Left hindlimb (tissue), 1 donor: ENCODE measurements around the gene EIF2S3B.
"Not testable (repeated sequence)": the region's sequence is repeated elsewhere in the genome, so short reads cannot be mapped to it uniquely, and the experiment has no call there.

Experiments
- DNase-seq: peaks from one replicate; pipeline ENCODE4 v3.0.0-alpha.2; 2018

Gene EIF2S3B

DNA sequence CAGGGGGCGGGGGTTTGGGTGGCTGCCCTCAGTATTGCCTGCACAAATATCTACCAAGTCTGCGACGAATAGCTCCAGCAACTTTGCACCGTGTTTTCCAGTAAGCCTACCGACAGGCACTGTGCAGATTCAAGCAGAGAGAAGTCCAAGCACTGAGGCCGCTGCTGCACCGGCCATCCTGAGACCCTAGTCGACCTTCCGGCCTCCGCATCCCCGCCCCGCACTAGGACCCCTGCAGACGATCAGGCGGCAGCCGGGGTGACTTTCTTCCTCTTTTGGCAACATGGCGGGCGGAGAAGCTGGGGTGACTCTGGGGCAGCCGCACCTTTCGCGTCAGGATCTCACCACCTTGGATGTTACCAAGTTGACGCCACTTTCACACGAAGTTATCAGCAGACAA, at the start of gene EIF2S3B:
Gene EIF2S3B (plus strand): TSS at position 271 of the 400 bp plus-strand sequence. CDS start 13 bp downstream, at position 284.
- DNase-seq, result peak; percentile 6

DNA sequence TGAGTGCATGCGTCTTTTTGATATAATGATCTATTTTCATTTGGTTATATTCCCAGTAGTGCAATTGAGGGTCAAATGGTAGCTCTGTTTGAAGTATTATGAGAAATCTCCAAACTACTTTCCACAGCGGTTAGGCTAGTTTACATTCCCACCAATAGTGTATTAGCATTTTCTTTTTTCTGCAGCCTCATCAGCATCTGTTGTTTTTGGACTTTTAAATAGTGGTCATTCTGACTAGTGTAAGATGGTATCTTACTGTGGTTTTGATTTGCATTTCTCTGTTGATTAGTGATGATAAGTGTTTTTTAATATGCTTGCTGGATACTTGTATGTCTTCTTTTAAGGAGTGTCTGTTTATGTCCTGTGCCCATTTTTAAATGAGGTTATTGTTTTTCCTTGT, 48.8 kb upstream of the EIF2S3B start:
- DNase-seq, result no peak

DNA sequence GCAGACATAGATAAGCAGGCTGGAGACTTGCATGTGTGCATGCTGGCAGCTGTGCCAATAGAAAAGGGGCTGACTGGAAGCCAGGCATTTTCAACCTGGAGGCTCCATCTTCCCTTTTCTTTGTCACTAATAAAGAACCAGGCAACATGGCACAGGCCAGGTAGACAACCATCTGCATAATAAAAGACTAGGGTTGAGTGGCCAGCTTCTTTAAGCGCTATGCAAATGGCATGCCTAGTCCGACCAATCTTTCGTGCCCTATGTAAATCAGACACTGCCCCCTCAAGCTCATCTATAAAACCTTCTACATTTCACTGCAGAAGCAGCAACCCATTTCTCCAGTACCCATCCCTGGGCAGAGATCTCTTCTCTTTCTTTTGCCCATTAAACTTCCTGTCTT, 47.9 kb upstream of the EIF2S3B start:
- DNase-seq, result no peak

DNA sequence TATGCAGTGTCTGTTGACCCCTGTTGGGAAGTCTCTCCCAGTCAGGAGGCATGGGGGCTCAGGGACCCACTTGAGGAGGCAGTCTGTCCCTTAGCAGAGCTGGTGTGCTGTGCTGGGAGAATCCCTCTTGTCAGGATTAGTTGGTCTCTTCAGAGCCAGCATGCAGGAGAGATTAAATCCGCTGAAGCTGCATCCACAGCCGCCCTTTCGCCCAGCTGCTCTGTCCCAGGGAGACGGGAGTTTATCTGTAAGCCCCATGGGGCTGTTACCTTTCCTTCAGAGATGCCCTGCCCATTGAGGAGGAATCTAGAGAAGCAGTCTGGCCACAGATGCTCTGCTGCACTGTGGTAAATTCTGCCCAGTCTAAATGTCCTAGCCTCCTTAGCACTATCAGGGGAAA, 39.4 kb upstream of the EIF2S3B start:
- DNase-seq, result no peak

DNA sequence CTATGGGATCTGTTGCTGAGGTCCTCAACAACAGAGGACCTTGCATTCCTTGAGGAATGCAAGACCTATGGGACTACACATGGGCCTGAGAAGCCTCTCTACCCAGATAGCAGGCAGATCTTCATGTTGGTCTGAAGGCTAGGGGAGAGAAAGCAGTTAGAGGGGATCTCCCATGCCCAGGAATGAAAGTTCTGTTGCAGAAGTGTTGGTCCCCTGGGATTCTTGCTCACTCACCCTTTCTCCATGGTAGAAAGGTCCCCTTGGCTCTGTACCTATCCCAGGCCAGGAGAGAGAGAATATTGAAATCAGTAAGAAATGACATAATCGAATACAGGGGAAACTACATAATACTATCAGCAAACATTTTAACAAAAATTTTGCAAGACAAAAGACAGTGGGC, 36.0 kb upstream of the EIF2S3B start:
- no peak for DNase-seq

DNA sequence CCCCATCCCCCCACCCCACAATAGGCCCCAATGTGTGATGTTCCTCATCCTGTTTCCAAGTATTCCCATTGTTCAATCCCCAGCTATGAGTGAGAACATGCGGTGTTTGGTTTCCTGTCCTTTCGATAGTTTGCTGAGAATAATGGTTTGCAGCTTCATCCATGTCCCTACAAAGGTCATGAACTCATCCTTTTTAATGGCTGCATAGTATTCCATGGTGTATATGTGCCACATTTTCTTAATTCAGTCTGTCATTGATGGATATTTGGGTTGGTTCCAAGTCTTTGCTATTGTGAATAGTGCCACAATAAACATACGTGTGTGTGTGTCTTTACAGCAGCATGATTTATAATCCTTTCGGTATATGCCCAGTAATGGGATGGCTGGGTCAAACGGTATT, 32.9 kb upstream of the EIF2S3B start:
- not testable (repeated sequence) for DNase-seq

DNA sequence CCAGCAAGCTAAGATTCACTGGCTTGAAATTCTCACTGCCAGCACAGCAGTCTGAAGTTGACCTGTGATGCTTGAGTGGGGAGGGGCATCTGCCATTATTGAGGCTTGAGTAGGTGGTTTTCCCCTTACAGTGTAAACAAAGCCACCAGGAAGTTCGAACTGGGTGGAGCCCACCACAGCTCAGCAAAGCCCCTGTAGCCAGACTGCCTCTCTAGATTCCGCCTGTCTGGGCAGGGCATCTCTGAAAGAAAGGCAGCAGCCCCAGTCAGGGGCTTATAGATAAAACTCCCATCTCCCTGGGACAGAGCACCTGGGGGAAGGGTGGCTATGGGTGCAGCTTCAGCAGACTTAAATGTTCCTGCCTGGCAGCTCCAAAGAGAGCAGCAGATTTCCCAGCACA, 23.8 kb upstream of the EIF2S3B start:
- not testable (repeated sequence) for DNase-seq

DNA sequence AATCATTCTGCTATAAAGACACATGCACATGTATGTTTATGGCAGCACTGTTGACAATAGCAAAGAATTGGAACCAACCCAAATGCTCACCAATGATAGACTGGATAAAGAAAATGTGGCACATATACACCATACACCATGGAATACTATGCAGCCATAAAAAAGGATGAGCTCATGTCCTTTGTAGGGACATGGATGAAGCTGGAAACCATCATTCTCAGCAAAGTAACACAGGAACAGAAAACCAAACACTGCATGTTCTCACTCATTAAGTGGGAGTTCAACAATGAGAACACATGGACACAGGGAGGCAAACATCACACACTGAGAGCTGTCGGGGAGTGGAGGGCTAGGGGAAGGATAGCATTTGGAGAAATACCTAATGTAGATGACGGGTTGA, 18.4 kb upstream of the EIF2S3B start:
- not testable (repeated sequence) for DNase-seq

DNA sequence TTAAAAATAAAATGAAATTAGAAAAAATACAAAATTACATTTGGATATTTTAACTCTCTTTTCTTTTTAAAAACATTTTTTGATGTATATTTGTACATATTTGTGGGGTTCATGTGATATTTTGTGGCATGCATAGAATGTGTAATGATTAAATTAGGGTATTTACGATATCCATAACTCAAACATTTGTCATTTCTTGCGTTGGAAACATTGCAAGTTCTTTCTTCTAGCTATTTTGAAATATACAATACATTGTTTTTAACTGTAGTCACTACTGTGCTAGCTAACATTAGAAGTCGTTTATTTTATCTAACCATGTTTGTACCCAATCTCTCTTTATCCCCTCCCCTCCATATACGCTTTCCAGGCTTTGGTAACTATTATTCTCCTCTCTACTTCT, 13.9 kb upstream of the EIF2S3B start:
- no peak for DNase-seq

DNA sequence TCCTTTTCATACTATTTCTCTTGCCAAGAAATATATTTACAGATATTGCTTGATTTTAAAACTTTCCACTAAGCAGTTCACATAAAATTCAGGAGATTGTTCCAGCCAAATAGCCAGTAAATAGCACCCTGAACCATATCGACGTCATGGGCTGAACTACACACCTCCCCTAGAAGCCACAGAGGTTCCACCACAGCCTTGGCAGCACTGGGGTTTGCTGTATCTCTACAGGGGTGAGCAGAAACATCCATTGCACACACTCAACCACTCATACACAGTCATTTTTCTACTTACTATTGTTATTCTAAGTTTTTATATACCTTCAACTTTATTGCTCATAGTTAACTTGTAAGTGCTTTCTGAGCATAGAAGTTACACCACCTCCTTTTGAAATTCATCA, 8.1 kb upstream of the EIF2S3B start:
- peak; percentile 34 for DNase-seq

DNA sequence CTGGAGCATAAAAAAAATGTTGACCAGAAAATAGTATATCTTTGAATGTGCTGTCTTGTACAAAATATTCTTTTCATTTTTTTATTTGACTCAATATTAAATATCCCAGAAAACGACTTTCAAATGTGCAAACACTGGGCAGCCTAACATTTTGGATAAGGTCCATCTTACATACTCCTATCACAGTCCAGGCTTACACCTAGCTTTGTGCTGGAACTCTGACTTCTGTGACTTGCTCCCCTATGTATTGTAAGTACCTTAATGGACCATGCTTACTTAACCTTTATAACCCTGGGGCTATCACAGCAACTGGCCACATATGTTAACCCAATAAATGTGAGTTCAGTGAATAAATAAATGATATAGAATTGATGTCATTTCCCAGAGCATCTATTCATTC, 7.6 kb upstream of the EIF2S3B start:
- no peak for DNase-seq

DNA sequence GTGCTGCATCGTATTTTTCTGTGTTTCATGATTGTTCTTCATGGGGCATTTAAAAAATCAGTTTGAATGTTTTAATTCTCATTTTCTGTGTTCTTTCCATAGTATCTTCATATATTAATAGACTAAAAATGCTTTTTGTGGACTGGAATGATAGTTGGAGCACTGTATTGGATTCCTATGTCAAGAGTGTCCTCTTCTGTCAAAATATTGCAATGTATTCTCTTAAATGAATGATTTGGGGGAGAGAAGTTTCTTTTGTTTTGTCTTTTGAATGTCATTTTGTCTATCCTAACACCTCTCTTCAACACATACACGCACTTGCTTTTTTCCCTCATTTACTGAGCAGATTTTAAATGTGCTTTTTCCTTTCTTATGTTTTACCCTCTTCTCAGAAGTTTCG, 4.7 kb upstream of the EIF2S3B start:
- no peak for DNase-seq

DNA sequence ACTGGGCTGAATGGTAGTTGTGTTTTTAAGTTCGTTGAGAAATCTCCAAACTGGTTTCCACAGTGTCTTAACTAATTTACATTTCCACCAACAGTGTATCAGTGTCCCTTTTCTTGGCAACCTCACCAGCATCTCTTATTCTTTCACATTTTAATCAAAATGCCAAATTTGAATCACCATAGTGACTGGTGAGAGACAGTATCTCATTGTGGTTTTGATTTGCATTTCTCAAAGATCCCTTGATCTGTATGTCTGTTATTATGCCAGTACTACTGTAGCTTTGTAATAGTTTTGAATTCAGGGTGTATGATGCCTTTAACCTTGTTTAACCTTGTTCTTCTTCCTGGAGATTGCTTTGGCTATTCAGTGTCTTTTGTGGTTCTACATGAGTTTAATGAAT, 2.2 kb upstream of the EIF2S3B start:
- DNase-seq, result no peak

DNA sequence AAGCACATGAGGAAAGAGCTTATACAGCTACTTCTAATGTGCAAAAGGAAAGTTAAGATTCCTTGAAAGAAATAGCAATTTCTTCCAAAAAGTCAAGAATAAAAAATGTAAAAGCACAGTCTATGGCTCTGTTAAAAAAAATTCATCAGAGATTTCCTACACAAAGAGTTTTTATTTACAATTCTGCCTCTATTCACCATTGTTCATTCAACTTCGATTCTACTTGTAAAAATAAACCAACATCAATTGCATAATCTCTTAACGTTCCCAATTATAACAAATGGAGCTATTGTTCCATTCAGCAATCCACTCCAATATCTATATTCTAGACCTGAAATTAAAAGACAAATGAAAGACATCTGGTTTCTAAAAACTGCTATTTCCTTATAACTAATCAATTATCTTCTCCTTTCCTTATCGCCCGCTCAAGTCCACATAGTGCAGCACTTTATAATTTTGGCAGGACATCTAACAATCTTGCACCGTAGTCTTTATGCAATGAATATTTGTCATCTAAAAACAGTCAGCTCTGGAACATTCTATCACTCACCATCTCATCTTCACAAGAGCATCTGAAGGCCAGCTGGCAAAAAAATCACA, 6.2 kb downstream of the EIF2S3B start:
- no peak for DNase-seq

DNA sequence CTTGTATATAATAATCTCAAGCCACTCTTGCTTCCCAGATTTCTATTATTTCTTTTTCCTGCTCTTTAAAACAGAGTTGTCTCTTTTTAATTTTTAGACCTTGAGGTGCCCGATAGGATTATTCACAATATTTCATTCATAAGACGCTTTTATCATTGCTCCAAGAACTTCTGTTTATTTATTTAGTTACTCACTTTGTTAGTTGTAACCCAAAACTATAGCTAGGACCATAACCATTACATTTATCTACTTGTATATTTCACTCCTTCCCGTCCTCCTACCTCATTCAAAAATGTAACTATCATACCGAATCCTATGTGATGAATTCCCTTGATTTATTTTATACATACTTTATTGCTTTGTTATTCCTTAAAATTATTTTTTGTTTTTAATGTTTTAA, 7.1 kb downstream of the EIF2S3B start:
- DNase-seq, result no peak

DNA sequence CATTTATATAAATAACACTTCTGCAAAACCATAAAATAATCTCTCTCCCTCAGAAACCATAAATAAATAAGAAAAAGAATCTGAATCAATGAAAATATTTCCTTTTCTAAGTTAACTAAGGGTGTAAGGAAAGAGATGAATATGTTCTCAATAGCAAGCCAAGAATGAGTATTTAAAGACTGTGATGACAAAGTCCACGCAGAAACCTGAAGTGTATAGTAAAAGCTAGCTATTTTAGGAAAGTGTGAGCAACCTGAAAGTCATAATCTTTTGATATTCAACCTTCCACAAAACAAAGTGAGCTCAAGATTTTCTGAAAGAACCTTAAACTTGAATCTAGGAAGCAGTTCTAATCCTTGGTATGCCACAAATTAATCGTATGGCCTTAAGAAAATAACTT, 15.9 kb downstream of the EIF2S3B start:
- no peak for DNase-seq

DNA sequence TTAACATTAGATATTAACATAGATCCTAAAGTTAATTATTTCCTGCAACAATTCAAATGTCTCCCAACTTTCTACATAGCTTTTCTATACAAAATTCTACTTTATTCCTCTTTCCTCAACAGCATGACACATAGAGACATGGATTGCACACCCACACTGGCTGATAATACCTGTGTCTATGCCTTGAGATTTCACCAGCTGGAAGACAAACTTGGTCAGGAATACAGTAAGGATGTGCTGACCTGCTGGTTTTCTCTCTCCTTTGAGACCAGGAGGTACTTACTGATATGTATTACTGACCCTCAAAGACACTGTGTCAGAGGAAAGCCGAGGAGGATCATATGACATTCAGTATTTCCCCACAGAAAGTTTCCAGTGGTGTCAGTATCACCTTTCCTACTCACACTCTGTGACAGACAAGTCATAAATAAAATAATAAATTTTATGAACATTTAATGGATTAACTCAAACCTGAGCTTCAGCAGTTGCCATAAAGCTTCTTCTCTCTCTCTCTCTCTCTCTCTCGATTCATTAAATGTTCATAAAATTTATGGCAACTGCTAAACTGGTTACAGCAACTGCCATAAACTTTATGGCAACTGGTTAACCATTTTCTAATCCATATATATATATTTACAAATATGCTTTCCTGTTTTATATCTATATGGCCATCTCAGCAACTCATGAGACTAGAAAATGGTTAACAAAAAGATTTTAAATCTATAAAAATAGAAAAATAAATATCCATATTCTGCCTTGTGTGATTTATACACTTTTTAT, 22.7 kb downstream of the EIF2S3B start:
- no peak for DNase-seq

DNA sequence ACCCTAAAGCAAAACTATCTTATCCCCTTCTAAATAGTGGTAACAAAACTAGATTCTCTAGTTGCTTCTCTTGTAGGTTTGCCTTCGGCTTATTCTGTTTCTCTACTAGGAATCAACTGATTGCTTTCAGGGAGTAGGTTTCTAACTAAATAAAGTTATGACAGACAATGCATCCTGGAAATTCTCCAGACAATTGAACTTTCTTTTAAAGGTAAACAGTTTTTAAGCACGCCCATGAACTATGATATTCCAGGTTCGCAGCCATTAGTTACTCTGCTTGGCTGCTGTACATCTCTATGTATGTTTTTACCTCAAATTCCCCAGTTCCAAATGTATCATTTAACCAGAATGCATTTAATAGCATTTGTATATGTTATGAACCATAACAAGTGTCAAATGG, 23.9 kb downstream of the EIF2S3B start:
- no peak for DNase-seq

DNA sequence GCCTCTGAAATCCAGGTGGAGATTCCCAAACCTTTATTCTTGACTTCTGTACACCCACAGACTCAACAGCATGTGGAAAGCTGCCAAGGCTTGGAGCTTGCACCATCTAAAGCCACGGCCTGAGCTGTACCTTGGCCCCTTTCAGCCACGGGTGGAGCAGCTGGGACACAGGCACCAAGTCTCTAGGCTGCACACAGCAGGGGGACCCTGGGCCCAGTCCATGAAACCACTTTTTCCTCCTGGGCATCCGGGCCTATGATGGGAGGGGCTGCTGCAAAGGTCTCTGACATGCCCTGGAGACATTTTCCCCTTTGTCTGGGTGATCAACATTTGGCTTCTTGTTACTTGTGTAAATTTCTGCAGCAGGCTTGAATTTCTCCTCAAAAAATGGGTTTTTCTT, 32.0 kb downstream of the EIF2S3B start:
- DNase-seq, result no peak

DNA sequence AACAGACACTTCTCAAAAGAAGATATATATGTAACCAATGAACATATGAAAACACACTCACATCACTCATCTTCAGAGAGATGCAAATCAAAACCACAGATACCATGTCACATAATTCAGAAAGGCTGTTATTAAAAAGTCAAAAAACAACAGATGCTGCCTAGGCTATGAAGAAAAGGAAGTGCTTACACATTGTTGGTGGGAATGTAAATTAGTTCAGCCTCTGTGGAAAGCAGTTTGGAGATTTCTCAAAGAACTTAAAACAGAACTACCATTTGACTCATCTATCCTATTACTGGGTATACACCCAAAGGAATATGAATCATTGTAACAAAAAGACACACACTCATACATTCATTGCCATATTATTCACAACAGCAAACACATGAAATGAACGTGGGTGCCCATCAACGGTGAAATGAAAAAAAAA, 35.1 kb downstream of the EIF2S3B start:
- no peak for DNase-seq

DNA sequence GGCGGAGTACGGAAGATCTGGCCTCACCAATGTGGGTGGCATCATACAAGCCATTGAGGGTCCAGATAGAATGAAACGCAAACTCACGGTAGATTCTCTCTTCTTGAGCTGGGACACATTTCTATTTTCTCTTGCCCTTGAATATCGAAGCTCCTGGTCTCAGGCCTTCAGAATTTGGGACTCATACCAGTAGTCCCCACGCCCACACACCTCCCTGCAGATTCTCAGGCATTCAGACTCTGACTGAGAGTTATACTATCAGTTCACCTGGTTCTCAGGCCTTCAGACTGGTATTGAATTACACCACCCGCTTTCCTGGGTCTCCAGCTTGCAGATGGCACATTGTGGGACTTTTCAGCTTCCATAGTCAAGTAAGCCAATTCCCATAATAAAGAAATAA, 37.8 kb downstream of the EIF2S3B start:
- DNase-seq, result no peak

DNA sequence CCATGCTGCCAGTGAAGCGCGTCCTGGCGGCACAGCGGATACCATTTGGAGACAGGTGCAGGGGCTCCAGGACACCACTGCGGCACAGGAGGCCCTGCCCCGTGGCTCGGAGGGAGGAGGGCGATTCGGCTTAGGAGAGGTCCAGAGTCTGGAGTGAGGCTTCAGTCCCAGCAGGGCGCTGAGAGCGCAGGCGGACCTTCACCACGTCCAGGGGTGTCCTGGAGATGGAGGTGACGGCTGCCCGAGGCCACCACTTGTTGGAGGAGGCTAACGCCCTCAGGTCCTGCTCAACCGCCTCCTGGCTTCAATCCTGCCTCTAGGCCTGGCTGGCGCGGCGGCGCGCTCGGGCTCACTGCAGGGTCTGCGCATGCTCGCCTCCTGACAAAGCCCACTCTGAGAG, 45.7 kb downstream of the EIF2S3B start:
- DNase-seq, result no peak

DNA sequence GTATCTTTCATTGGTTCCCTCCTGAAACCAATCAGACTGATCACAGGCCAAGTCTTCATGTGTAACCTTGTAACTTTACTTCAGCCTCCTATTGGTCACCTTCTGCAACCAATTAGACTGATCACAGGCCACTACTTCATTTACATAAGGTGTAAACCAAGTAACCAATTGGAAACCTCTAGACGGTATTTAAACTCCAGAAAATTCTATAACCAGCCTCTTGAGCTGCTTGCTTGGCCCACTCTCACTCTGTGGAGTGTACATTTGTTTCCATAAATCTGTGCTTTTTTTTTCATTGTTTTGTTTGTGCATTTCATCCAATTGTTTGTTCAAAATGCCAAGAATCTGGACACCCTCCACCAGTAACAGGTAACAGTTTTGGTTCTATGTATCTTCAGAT, 47.5 kb downstream of the EIF2S3B start:
- DNase-seq, result no peak

DNA sequence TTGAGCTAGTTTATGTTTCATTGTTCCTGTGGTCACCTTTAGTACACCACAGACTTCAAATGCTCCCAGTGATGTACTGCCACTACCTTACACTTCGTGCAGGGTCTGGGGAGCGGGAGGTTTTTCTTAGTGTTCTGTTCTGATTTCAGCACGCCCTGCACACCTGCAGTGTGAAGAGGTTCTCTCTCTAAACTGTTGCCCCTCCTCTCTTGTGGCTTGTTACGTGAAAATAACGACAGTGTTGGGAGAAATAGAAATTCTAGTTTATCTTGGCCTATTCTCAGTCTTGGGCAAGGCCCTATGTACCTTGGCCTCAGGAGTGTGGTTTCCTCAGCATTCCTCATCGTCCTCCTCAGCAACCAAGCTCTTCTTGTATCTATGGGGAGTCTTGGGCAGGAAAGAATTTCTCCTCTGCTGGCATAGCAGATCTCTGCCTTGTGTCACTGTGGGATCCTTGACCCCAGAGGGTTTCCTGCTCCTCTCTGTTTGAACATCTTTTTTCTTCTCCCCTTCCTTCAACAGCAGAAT, 48.6 kb downstream of the EIF2S3B start:
- DNase-seq, result no peak
